Naive thymus-derived CD8-positive, alpha-beta T cell (primary cell): ENCODE measurements around the gene RAB3C. TPM values are rescaled to one million over a fixed set of nuclear protein-coding genes. Genes with fewer than 3 reads are reported as not detected.

Source experiments
- ATAC-seq, 2 donors: fragments of 150-1000 bp; cut with Tn5 transposase in 1 of 2; sonication (Bioruptor Pico), chemical (Tn5 transposase) in 1 of 2; 1 replicate in 1 of 2; 2 replicates in 1 of 2; pipeline ENCODE4 v1.10.0; 2021; ENCODE audit warnings: mild to moderate bottlenecking in 2 of 2, moderate library complexity in 2 of 2
- POLR2A ChIA-PET: fragments of 350-600 bp; sonication (Branson Sonifier 250); formaldehyde crosslinking; loops from one replicate; lab custom pipeline; 2021; ENCODE audit warnings: antibody characterized with exemption; lab: Charles Lee
- DNase-seq, 10 donors: peaks; one replicate each; pipeline versions ENCODE4 v3.0.0 to v3.0.0-alpha.2; 2020 to 2022
- H3K27ac Mint-ChIP-seq, 10 donors: one replicate each; pipeline ENCODE4 v1.8.0; 2020 to 2022; ENCODE audit warnings: mild to moderate bottlenecking in 10 of 10, mixed read lengths in 10 of 10, moderate library complexity in 4 of 10, inconsistent platforms in 1 of 10
- H3K27me3 Mint-ChIP-seq, 5 donors: one replicate each; pipeline ENCODE4 v1.8.0; 2021 to 2022; ENCODE audit warnings: mixed read lengths in 5 of 5
- H3K36me3 Mint-ChIP-seq, 3 donors: one replicate each; pipeline ENCODE4 v1.8.0; 2020 to 2022; ENCODE audit warnings: mixed read lengths in 3 of 3, mild to moderate bottlenecking in 2 of 3, inconsistent platforms in 1 of 3
- H3K4me1 Mint-ChIP-seq, 4 donors: one replicate each; pipeline ENCODE4 v1.8.0; 2021 to 2022; ENCODE audit warnings: mixed read lengths in 4 of 4
- H3K4me3 Mint-ChIP-seq, 10 donors: one replicate each; pipeline ENCODE4 v1.8.0; 2020 to 2022; ENCODE audit warnings: mild to moderate bottlenecking in 10 of 10, mixed read lengths in 10 of 10, moderate library complexity in 6 of 10, inconsistent platforms in 1 of 10
- H3K9me3 Mint-ChIP-seq, 9 donors: one replicate each; pipeline ENCODE4 v1.8.0; 2020 to 2022; ENCODE audit warnings: mixed read lengths in 9 of 9, mild to moderate bottlenecking in 3 of 9, inconsistent platforms in 1 of 9, moderate library complexity in 1 of 9
- polyA plus RNA-seq, 3 donors: library from polyadenylated mRNA; unstranded; fragments of 300-500 nt; fragmentation: Illumina TruSeq; gene quantifications; one replicate each; pipeline ENCODE4 v1.2.3, GENCODE V29; 2021
- total RNA-seq, 8 experiments: library from RNA in 2 of 8; stranded (reverse) in 2 of 8; gene quantifications; one replicate each; pipeline ENCODE4 v1.2.3 and lab custom pipeline; 2021 to 2026

RAB3C gene
- total and polyA plus RNA-seq, 5 experiments from 2014 or later: not detected

GRCh38 chr5:58800861-58801540 lies 218.1 kb downstream of the RAB3C start:
- POLR2A ChIA-PET: no interaction called here
- Mint-ChIP-seq H3K27me3 (peaks cover 4 to 11% (median 10%) of the 10 kb centered on the region in 5 donors), H3K27ac (no peak overlapping the region), H3K4me3 (no peak overlapping the region), H3K36me3 (no peaks in the 10 kb centered on the region), H3K9me3 (no peaks in the 10 kb centered on the region), H3K4me1 (no peaks in the 10 kb centered on the region)
- ATAC-seq (no peak), DNase-seq (no peak)

- ATAC-seq (no peak), DNase-seq (no peak)
- H3K27ac Mint-ChIP-seq: no peak overlapping the region
- H3K9me3 Mint-ChIP-seq: no peaks in the 10 kb centered on the region
- POLR2A ChIA-PET: no interaction called here
- H3K4me3 Mint-ChIP-seq: no peak overlapping the region
- no peaks in the 10 kb centered on the region for H3K36me3 Mint-ChIP-seq
- H3K4me1 Mint-ChIP-seq: no peaks in the 10 kb centered on the region
- H3K27me3 Mint-ChIP-seq: peaks cover 4 to 14% (median 7%) of the 10 kb centered on the region in 5 donors
Observed at GRCh38 chr5:58803056-58803455, 220.2 kb downstream of the RAB3C start.

- Mint-ChIP-seq H3K27me3 (peaks cover 4 to 14% (median 7%) of the 10 kb centered on the region in 5 donors), H3K36me3 (no peaks in the 10 kb centered on the region), H3K4me3 (no peak overlapping the region), H3K4me1 (no peaks in the 10 kb centered on the region), H3K27ac (no peak overlapping the region), H3K9me3 (no peaks in the 10 kb centered on the region)
- no peak for DNase-seq
- POLR2A ChIA-PET: no interaction called here
- ATAC-seq: no peak
Observed at GRCh38 chr5:58804291-58804690, 221.4 kb downstream of the RAB3C start.

GRCh38 chr5:58810086-58810485 lies 227.2 kb downstream of the RAB3C start:
- no peak overlapping the region for H3K4me3 Mint-ChIP-seq
- POLR2A ChIA-PET: no interaction called here
- no peak overlapping the region for H3K27ac Mint-ChIP-seq
- DNase-seq (no peak), ATAC-seq (no peak)
- no peaks in the 10 kb centered on the region for H3K4me1 Mint-ChIP-seq
- H3K36me3 Mint-ChIP-seq: no peaks in the 10 kb centered on the region
- no peaks in the 10 kb centered on the region for H3K9me3 Mint-ChIP-seq
- H3K27me3 Mint-ChIP-seq: peaks cover 0 to 14% (median 5%) of the 10 kb centered on the region in 5 donors

- Mint-ChIP-seq H3K9me3 (no peaks in the 10 kb centered on the region), H3K4me1 (no peaks in the 10 kb centered on the region), H3K27me3 (no peaks in the 10 kb centered on the region), H3K27ac (no peak overlapping the region), H3K4me3 (no peak overlapping the region), H3K36me3 (no peaks in the 10 kb centered on the region)
- DNase-seq (no peak), ATAC-seq (no peak)
- POLR2A ChIA-PET: no interaction called here
Observed at GRCh38 chr5:58813855-58814254, 231.0 kb downstream of the RAB3C start.

- DNase-seq (no peak), ATAC-seq (no peak)
- Mint-ChIP-seq H3K27me3 (no peaks in the 10 kb centered on the region), H3K4me3 (no peak overlapping the region), H3K4me1 (no peaks in the 10 kb centered on the region), H3K9me3 (no peaks in the 10 kb centered on the region), H3K27ac (no peak overlapping the region), H3K36me3 (no peaks in the 10 kb centered on the region)
- POLR2A ChIA-PET: no interaction called here
Observed at GRCh38 chr5:58816181-58816731, 233.4 kb downstream of the RAB3C start.

- no peaks in the 10 kb centered on the region for H3K27me3 Mint-ChIP-seq
- POLR2A ChIA-PET: no interaction called here
- H3K9me3 Mint-ChIP-seq: no peaks in the 10 kb centered on the region
- no peaks in the 10 kb centered on the region for H3K4me1 Mint-ChIP-seq
- ATAC-seq (no peak), DNase-seq (no peak)
- H3K27ac Mint-ChIP-seq: no peak overlapping the region
- H3K4me3 Mint-ChIP-seq: no peak overlapping the region
- H3K36me3 Mint-ChIP-seq: no peaks in the 10 kb centered on the region
Observed at GRCh38 chr5:58818465-58818864, 235.6 kb downstream of the RAB3C start.

GRCh38 chr5:58825441-58825840 lies 242.6 kb downstream of the RAB3C start:
- no peaks in the 10 kb centered on the region for H3K4me1 Mint-ChIP-seq
- peaks cover 0 to 5% (median 4%) of the 10 kb centered on the region in 5 donors for H3K27me3 Mint-ChIP-seq
- no peak overlapping the region for H3K4me3 Mint-ChIP-seq
- ATAC-seq (no peak), DNase-seq (no peak)
- POLR2A ChIA-PET: no interaction called here
- no peaks in the 10 kb centered on the region for H3K9me3 Mint-ChIP-seq
- no peaks in the 10 kb centered on the region for H3K36me3 Mint-ChIP-seq
- no peak overlapping the region for H3K27ac Mint-ChIP-seq

GRCh38 chr5:58825899-58826298 lies 243.0 kb downstream of the RAB3C start:
- Mint-ChIP-seq H3K9me3 (no peaks in the 10 kb centered on the region), H3K4me1 (no peaks in the 10 kb centered on the region), H3K27ac (no peak overlapping the region), H3K4me3 (no peak overlapping the region), H3K36me3 (no peaks in the 10 kb centered on the region), H3K27me3 (peaks cover 0 to 5% (median 4%) of the 10 kb centered on the region in 5 donors)
- POLR2A ChIA-PET: no interaction called here
- ATAC-seq (no peak), DNase-seq (no peak)

- Mint-ChIP-seq H3K4me1 (no peaks in the 10 kb centered on the region), H3K27ac (no peak overlapping the region), H3K27me3 (peaks cover 0 to 5% (median 4%) of the 10 kb centered on the region in 5 donors), H3K36me3 (no peaks in the 10 kb centered on the region), H3K9me3 (no peaks in the 10 kb centered on the region), H3K4me3 (no peak overlapping the region)
- POLR2A ChIA-PET: no interaction called here
- ATAC-seq: no peak
- no peak for DNase-seq
Observed at GRCh38 chr5:58827463-58827862, 244.6 kb downstream of the RAB3C start.

- Mint-ChIP-seq H3K36me3 (no peaks in the 10 kb centered on the region), H3K4me3 (no peak overlapping the region), H3K4me1 (no peaks in the 10 kb centered on the region), H3K27ac (no peak overlapping the region), H3K27me3 (peaks cover 0 to 5% (median 4%) of the 10 kb centered on the region in 5 donors), H3K9me3 (no peaks in the 10 kb centered on the region)
- ATAC-seq (no peak), DNase-seq (no peak)
- POLR2A ChIA-PET: no interaction called here
Observed at GRCh38 chr5:58828258-58828657, 245.4 kb downstream of the RAB3C start.

GRCh38 chr5:58834242-58835225 lies 251.7 kb downstream of the RAB3C start:
- Mint-ChIP-seq H3K27ac (no peak overlapping the region), H3K36me3 (peaks cover 0 to 2% (median 0%) of the 10 kb centered on the region in 3 donors), H3K4me1 (no peaks in the 10 kb centered on the region), H3K9me3 (peaks cover 0 to 14% (median 2%) of the 10 kb centered on the region in 9 donors), H3K27me3 (peaks cover 0 to 4% (median 2%) of the 10 kb centered on the region in 5 donors), H3K4me3 (no peak overlapping the region)
- no peak for ATAC-seq
- POLR2A ChIA-PET: no interaction called here
- DNase-seq: no peak

GRCh38 chr5:58836351-58836750 lies 253.5 kb downstream of the RAB3C start:
- Mint-ChIP-seq H3K4me1 (no peaks in the 10 kb centered on the region), H3K36me3 (peaks cover 0 to 11% (median 3%) of the 10 kb centered on the region in 3 donors), H3K27ac (no peak overlapping the region), H3K27me3 (peaks cover 0 to 10% (median 3%) of the 10 kb centered on the region in 5 donors), H3K9me3 (peaks cover 8 to 31% (median 14%) of the 10 kb centered on the region in 9 donors), H3K4me3 (no peak overlapping the region)
- POLR2A ChIA-PET: no interaction called here
- ATAC-seq (no peak), DNase-seq (no peak)
